DND-41 (cell line): ENCODE data around the gene TMIE.

Source experiments
- ATAC-seq: fragments of 200-7000 bp; cut with Tn5 transposase; 3 replicates; pipeline ENCODE4 v1.9.1; 2021; ENCODE audit warnings: low read depth; ENCODE audit not compliant: insufficient read depth
- DNase-seq: peaks from one replicate; pipeline ENCODE4 v3.0.0-alpha.2; 2020
- H2AFZ ChIP-seq: 2 replicates; pipeline ENCODE4 v1.6.0; 2012; ENCODE audit warnings: low read depth, low read length
- H3K27ac ChIP-seq: 2 replicates; pipeline ENCODE4 v1.5.1; 2012; ENCODE audit warnings: low read length, inconsistent platforms
- H3K27me3 ChIP-seq: fragments of 200-600 bp; sonication (generic); 2 replicates; pipeline ENCODE4 v1.6.0; 2012; ENCODE audit warnings: low read length, mild to moderate bottlenecking, inconsistent platforms; ENCODE audit not compliant: insufficient read depth, poor library complexity
- H3K36me3 ChIP-seq: 2 replicates; pipeline ENCODE4 v1.5.1; 2012; ENCODE audit warnings: low read length, inconsistent platforms; ENCODE audit not compliant: insufficient read depth
- H3K4me1 ChIP-seq: 2 replicates; pipeline ENCODE4 v1.5.1; 2012; ENCODE audit warnings: mild to moderate bottlenecking, low read length; ENCODE audit not compliant: insufficient read depth
- H3K4me2 ChIP-seq: 2 replicates; pipeline ENCODE4 v1.6.0; 2012; ENCODE audit warnings: mild to moderate bottlenecking, moderate library complexity, low read length, inconsistent platforms; ENCODE audit not compliant: insufficient read depth
- H3K4me3 ChIP-seq, 2 experiments: fragments of 200-600 bp in 1 of 2; shearing (Covaris generic) in 1 of 2; 2 replicates each; pipeline ENCODE4 v1.5.1; 2012 to 2016; ENCODE audit warnings: inconsistent platforms in 2 of 2, low read length in 2 of 2, mild to moderate bottlenecking in 2 of 2, low read depth in 1 of 2, moderate library complexity in 1 of 2
- H3K79me2 ChIP-seq: 2 replicates; pipeline ENCODE4 v1.6.0; 2012; ENCODE audit warnings: low read length, inconsistent platforms; ENCODE audit not compliant: insufficient read depth
- H3K9ac ChIP-seq: 2 replicates; pipeline ENCODE4 v1.6.0; 2012; ENCODE audit warnings: low read depth, mild to moderate bottlenecking, inconsistent platforms, low read length, moderate library complexity
- H3K9me3 ChIP-seq: 2 replicates; pipeline ENCODE4 v1.5.1; 2012; ENCODE audit warnings: low read length, moderate library complexity, mild to moderate bottlenecking, inconsistent platforms; ENCODE audit not compliant: insufficient read depth, severe bottlenecking
- H4K20me1 ChIP-seq: 2 replicates; pipeline ENCODE4 v1.6.0; 2012; ENCODE audit warnings: low read length; ENCODE audit not compliant: insufficient read depth
- CTCF ChIP-seq: IDR thresholded peaks from 2 replicates; pipeline ENCODE4 v1.5.1; 2012; ENCODE audit warnings: borderline replicate concordance, low read length, moderate library complexity, mild to moderate bottlenecking; ENCODE audit not compliant: poor library complexity, severe bottlenecking; ENCODE audit errors: extremely low read depth
- EZH2 ChIP-seq: IDR thresholded peaks from 3 replicates; pipeline ENCODE4 v1.6.1; 2012; ENCODE audit warnings: borderline replicate concordance, low read depth, mild to moderate bottlenecking, moderate library complexity, low read length, inconsistent platforms; ENCODE audit not compliant: severe bottlenecking

TMIE gene

GRCh38 chr3:46668591-46668990 is 32.6 kb upstream of the TMIE start:
- Histone ChIP-seq H3K36me3 (no peaks in the 10 kb centered on the region), H3K27me3 (no peaks in the 10 kb centered on the region), H3K9ac (no peak overlapping the region), H3K27ac (no peak overlapping the region), H3K79me2 (no peaks in the 10 kb centered on the region), H2AFZ (no peak overlapping the region), H4K20me1 (no peaks in the 10 kb centered on the region), H3K4me2 (no peak overlapping the region), H3K4me3 (no peak overlapping the region), H3K9me3 (no peaks in the 10 kb centered on the region), H3K4me1 (no peaks in the 10 kb centered on the region)
- ATAC-seq: no peak
- no peak for TF ChIP-seq CTCF
- no peak for TF ChIP-seq EZH2
- no peak for DNase-seq

GRCh38 chr3:46669191-46669999 is 31.8 kb upstream of the TMIE start:
- no peaks in the 10 kb centered on the region for H3K9me3 ChIP-seq
- no peaks in the 10 kb centered on the region for H3K36me3 ChIP-seq
- ATAC-seq (no peak), DNase-seq (no peak)
- no peak overlapping the region for H3K9ac ChIP-seq
- TF ChIP-seq CTCF (no peak), EZH2 (no peak)
- H3K27ac ChIP-seq: no peak overlapping the region
- no peaks in the 10 kb centered on the region for H3K79me2 ChIP-seq
- H3K27me3 ChIP-seq: no peaks in the 10 kb centered on the region
- H2AFZ ChIP-seq: no peak overlapping the region
- H3K4me2 ChIP-seq: no peak overlapping the region
- H4K20me1 ChIP-seq: no peaks in the 10 kb centered on the region
- no peak overlapping the region for H3K4me3 ChIP-seq
- no peaks in the 10 kb centered on the region for H3K4me1 ChIP-seq

DNA sequence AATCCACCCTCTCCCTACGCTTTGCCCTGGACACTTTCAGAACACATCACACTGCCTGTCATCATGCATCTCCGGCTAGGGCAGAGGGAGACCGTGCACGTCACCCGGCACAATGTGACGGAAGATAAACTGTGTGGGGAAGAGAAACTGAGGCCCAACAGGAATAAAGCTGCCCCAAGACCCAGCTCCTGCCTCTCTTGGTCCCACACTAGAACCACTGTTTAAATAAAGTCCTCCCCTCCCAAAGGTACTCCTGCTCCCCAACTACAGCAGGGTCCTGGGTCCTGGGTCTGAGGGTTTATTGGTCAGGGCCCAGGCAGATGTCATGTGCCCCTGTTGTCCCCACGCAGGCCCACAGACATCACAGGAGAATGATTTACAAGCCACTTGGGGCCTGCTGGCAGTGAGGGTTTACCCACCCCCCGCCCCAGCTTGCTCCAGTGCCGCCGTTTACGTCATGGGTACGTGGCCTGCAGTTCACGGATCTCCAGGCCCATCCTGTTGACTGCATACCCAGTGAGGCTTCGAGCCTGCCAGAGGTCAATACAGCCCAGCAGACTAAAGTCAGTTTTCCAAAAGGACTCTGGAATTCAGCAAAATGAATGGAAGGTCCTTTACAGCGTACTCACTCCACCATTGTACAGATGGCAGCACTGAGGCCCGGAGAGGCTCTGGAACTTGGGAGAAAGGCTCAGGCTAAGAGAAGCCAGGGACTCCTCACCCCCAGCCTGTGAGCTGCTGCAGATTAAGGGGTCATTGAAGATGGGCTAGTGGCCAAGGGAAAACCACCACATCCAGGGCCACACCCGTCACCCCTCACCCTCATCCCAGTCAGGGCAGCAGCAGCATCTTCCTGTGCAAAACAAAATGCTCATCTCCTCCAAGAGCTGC is 30.9 kb upstream of the TMIE start:
- no peak overlapping the region for H3K4me2 ChIP-seq
- H3K4me1 ChIP-seq: no peaks in the 10 kb centered on the region
- no peaks in the 10 kb centered on the region for H3K27me3 ChIP-seq
- DNase-seq: no peak
- H3K4me3 ChIP-seq: no peak overlapping the region
- no peaks in the 10 kb centered on the region for H3K79me2 ChIP-seq
- no peak overlapping the region for H3K27ac ChIP-seq
- no peak overlapping the region for H2AFZ ChIP-seq
- no peaks in the 10 kb centered on the region for H4K20me1 ChIP-seq
- no peak for ATAC-seq
- H3K9me3 ChIP-seq: no peaks in the 10 kb centered on the region
- no peak overlapping the region for H3K9ac ChIP-seq
- no peaks in the 10 kb centered on the region for H3K36me3 ChIP-seq
- TF ChIP-seq EZH2 (no peak), CTCF (no peak)
